GM12891 (cell line): ENCODE measurements around the gene PAFAH1B2.

Experiments used
- PAX5 ChIP-seq: IDR thresholded peaks from 2 replicates; pipeline ENCODE4 v1.6.1; 2011; ENCODE audit warnings: low read length, moderate library complexity, mild to moderate bottlenecking; ENCODE audit not compliant: insufficient read depth, severe bottlenecking
- POLR2A ChIP-seq: IDR thresholded peaks from 2 replicates; pipeline ENCODE4 v1.6.1; 2011; ENCODE audit warnings: low read depth, low read length, control low read depth
- POLR2AphosphoS5 ChIP-seq: IDR thresholded peaks from 2 replicates; pipeline ENCODE4 v1.6.1; 2011; ENCODE audit warnings: low read depth, low read length, control low read depth
- POU2F2 ChIP-seq: IDR thresholded peaks from 2 replicates; pipeline ENCODE4 v1.6.1; 2011; ENCODE audit warnings: low read depth, mild to moderate bottlenecking, control low read depth, low read length, moderate library complexity
- SPI1 ChIP-seq: IDR thresholded peaks from 2 replicates; pipeline ENCODE4 v1.6.1; 2011; ENCODE audit warnings: low read depth, low read length, control low read depth
- TAF1 ChIP-seq: IDR thresholded peaks from 2 replicates; pipeline ENCODE4 v1.6.1; 2011; ENCODE audit warnings: low read depth, low read length, control low read depth

DNA sequence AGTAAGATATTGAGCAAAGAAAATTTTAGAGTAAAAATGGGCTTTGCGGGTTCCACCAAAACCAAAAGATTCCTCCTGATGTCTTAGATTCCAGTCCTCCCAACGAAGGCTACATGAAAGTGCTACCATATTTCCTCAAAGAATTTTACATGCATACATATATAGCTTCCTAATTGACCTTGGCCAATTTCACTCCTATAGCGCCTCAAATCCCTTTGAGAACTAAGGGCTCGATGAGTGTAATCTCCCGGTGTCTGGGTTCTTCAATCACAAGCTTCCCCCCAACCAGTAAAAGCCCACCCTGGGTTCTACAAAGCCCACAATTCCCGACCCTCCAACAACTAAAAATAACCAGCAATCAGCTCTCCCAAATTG lies 47.1 kb upstream of the PAFAH1B2 start:
- TF ChIP-seq TAF1 (no peak), POLR2A (no peak), POLR2AphosphoS5 (no peak), POU2F2 (no peak), PAX5 (no peak), SPI1 (no peak)
